Measurements from ENCODE around the gene STK16.

The STK16 gene

GRCh38 chr2:219289537-219290361 is 44.5 kb downstream of the STK16 start:
- Histone ChIP-seq H3K36me3 (ENCODE audit: control insufficient read depth, insufficient read depth, low read length) (no peaks in the 10 kb centered on the region), H2AFZ (no peak overlapping the region), H3K9ac (no peak overlapping the region), H3K27ac (no peak overlapping the region), H3K27me3 (ENCODE audit: control insufficient read depth, insufficient read depth, low read length) (no peaks in the 10 kb centered on the region), H3K4me2 (ENCODE audit: low read length) (no peak overlapping the region), H3K79me2 (no peaks in the 10 kb centered on the region), H3K4me1 (peaks cover 3% of the 10 kb centered on the region), H3K9me3 (ENCODE audit: control insufficient read depth, low read length) (no peaks in the 10 kb centered on the region), H3K4me3 (ENCODE audit: low read depth, low read length) (no peak overlapping the region)
- TF ChIP-seq CTCF (IDR thresholded peaks at IDR 0.05): no peak

GRCh38 chr2:219290381-219291171 is 45.3 kb downstream of the STK16 start:
- Histone ChIP-seq H3K9me3 (ENCODE audit: control insufficient read depth, low read length) (no peaks in the 10 kb centered on the region), H2AFZ (no peak overlapping the region), H3K27ac (no peak overlapping the region), H3K79me2 (no peaks in the 10 kb centered on the region), H3K36me3 (ENCODE audit: control insufficient read depth, insufficient read depth, low read length) (no peaks in the 10 kb centered on the region), H3K9ac (no peak overlapping the region), H3K4me1 (peaks cover 6% of the 10 kb centered on the region), H3K27me3 (ENCODE audit: control insufficient read depth, insufficient read depth, low read length) (no peaks in the 10 kb centered on the region), H3K4me2 (ENCODE audit: low read length) (no peak overlapping the region), H3K4me3 (ENCODE audit: low read depth, low read length) (no peak overlapping the region)
- no peak for TF ChIP-seq CTCF (IDR thresholded peaks at IDR 0.05)

GRCh38 chr2:219291394-219291793 is 46.1 kb downstream of the STK16 start:
- no peak overlapping the region for H3K27ac ChIP-seq
- H3K4me3 ChIP-seq (ENCODE audit: low read depth, low read length): no peak overlapping the region
- H3K4me2 ChIP-seq (ENCODE audit: low read length): no peak overlapping the region
- no peak overlapping the region for H2AFZ ChIP-seq
- H3K27me3 ChIP-seq (ENCODE audit: control insufficient read depth, insufficient read depth, low read length): no peaks in the 10 kb centered on the region
- no peaks in the 10 kb centered on the region for H3K79me2 ChIP-seq
- H3K9me3 ChIP-seq (ENCODE audit: control insufficient read depth, low read length): no peaks in the 10 kb centered on the region
- no peak overlapping the region for H3K9ac ChIP-seq
- H3K36me3 ChIP-seq (ENCODE audit: control insufficient read depth, insufficient read depth, low read length): no peaks in the 10 kb centered on the region
- peaks cover 6% of the 10 kb centered on the region for H3K4me1 ChIP-seq
- TF ChIP-seq CTCF (IDR thresholded peaks at IDR 0.05): no peak

GRCh38 chr2:219291910-219292490 is 46.7 kb downstream of the STK16 start:
- Histone ChIP-seq H3K4me2 (ENCODE audit: low read length) (no peak overlapping the region), H3K9ac (no peak overlapping the region), H3K4me1 (peaks cover 6% of the 10 kb centered on the region), H2AFZ (no peak overlapping the region), H3K27me3 (ENCODE audit: control insufficient read depth, insufficient read depth, low read length) (no peaks in the 10 kb centered on the region), H3K4me3 (ENCODE audit: low read depth, low read length) (no peak overlapping the region), H3K79me2 (no peaks in the 10 kb centered on the region), H3K27ac (no peak overlapping the region), H3K9me3 (ENCODE audit: control insufficient read depth, low read length) (no peaks in the 10 kb centered on the region), H3K36me3 (ENCODE audit: control insufficient read depth, insufficient read depth, low read length) (no peaks in the 10 kb centered on the region)
- no peak for TF ChIP-seq CTCF (IDR thresholded peaks at IDR 0.05)
